ENCODE measurements around the gene CXCL3. TPM values are rescaled to one million over a fixed set of nuclear protein-coding genes. Genes with fewer than 3 reads are reported as not detected.

The CXCL3 gene
- total RNA-seq, 1 donor from 2014 or later = 2.3 TPM

DNA sequence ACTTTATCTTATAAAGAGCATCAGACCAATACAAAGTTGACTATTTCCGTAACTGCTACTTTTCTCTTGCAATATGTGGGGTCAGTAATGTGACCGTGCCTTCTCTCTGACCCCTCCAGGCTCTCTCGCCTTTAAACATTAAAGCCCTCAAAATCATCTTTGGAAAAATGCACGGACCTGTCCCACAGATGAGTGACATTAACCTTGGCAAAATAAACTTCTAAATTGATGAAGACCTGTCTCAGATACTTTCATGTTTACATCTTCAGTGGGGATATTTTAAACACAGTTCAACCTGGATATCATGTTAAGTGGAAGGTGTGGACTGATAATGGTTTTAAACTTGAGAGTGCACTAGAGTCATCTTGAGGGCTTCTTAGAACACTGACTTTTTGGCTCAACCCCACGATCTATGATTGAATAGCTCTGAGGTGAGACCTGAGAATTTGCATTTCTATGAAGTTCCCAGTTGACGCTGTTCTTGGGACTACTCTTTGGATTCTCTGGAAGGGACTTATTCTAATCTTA, 26.7 kb upstream of the CXCL3 start:
- TF ChIP-seq, protein P1, sequence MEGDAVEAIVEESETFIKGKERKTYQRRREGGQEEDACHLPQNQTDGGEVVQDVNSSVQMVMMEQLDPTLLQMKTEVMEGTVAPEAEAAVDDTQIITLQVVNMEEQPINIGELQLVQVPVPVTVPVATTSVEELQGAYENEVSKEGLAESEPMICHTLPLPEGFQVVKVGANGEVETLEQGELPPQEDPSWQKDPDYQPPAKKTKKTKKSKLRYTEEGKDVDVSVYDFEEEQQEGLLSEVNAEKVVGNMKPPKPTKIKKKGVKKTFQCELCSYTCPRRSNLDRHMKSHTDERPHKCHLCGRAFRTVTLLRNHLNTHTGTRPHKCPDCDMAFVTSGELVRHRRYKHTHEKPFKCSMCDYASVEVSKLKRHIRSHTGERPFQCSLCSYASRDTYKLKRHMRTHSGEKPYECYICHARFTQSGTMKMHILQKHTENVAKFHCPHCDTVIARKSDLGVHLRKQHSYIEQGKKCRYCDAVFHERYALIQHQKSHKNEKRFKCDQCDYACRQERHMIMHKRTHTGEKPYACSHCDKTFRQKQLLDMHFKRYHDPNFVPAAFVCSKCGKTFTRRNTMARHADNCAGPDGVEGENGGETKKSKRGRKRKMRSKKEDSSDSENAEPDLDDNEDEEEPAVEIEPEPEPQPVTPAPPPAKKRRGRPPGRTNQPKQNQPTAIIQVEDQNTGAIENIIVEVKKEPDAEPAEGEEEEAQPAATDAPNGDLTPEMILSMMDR (IDR thresholded peaks at IDR 0.05; ENCODE audit: unreplicated experiment) = no peak
- DNase-seq (ENCODE audit: low spot score in 2 of 2, unreplicated experiment in 2 of 2) = no peak
- H3K27me3 Mint-ChIP-seq (ENCODE audit: low read depth) = no peaks in the 10 kb centered on the region
- H3K36me3 Mint-ChIP-seq = no peaks in the 10 kb centered on the region
- H3K9me3 Mint-ChIP-seq = peaks cover 9% of the 10 kb centered on the region
- H3K4me3 Mint-ChIP-seq = no peak overlapping the region
- H3K4me1 Mint-ChIP-seq = no peaks in the 10 kb centered on the region
- no peak overlapping the region for H3K27ac Mint-ChIP-seq

DNA sequence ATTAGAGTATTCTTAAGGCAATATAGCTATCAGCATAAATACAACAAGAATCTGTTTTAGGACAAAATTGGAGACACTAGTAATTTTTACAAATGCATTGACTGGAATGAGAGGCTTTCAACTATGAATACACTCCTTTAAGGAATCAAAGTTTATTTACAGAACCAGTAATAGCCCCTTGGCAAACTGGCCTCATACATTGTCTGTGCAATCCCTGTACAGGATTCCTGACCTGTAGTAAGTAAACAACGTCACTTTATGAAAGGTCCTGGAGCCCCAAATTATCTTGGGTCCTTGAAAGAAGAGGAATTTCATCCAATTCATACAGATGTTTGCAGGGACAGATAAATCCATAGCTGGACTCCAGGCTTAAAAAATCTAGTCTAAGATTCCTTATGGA, 25.4 kb upstream of the CXCL3 start:
- no peak overlapping the region for H3K27ac Mint-ChIP-seq
- DNase-seq (ENCODE audit: low spot score in 2 of 2, unreplicated experiment in 2 of 2) = no peak
- H3K4me1 Mint-ChIP-seq = no peaks in the 10 kb centered on the region
- no peaks in the 10 kb centered on the region for H3K27me3 Mint-ChIP-seq (ENCODE audit: low read depth)
- H3K4me3 Mint-ChIP-seq = no peak overlapping the region
- no peaks in the 10 kb centered on the region for H3K36me3 Mint-ChIP-seq
- peaks cover 9% of the 10 kb centered on the region for H3K9me3 Mint-ChIP-seq
- TF ChIP-seq, protein P1 (IDR thresholded peaks at IDR 0.05; ENCODE audit: unreplicated experiment) = no peak

DNA sequence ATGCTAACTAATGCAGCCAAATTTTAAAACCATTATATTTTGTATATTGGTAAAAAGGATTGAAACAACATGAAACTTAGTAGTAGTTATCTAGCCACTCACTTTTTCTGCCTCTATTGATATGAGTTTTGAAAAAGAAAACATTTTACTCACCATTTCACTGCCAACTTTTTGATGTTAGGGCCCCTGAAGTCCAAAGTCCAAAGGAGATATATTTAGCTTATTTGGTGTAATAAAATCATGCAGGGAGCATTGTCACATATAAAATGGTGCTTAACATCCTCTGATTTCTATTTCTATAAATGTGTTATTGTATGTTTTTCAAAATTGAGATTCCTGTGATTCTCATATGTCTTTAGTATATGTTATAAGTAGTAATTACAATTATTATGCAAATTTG, 24.5 kb upstream of the CXCL3 start:
- no peak for DNase-seq (ENCODE audit: low spot score in 2 of 2, unreplicated experiment in 2 of 2)
- no peaks in the 10 kb centered on the region for H3K36me3 Mint-ChIP-seq
- H3K9me3 Mint-ChIP-seq = peaks cover 6% of the 10 kb centered on the region
- H3K27me3 Mint-ChIP-seq (ENCODE audit: low read depth) = no peaks in the 10 kb centered on the region
- TF ChIP-seq, protein P1 (IDR thresholded peaks at IDR 0.05; ENCODE audit: unreplicated experiment) = no peak
- H3K4me3 Mint-ChIP-seq = no peak overlapping the region
- H3K27ac Mint-ChIP-seq = no peak overlapping the region
- H3K4me1 Mint-ChIP-seq = no peaks in the 10 kb centered on the region

DNA sequence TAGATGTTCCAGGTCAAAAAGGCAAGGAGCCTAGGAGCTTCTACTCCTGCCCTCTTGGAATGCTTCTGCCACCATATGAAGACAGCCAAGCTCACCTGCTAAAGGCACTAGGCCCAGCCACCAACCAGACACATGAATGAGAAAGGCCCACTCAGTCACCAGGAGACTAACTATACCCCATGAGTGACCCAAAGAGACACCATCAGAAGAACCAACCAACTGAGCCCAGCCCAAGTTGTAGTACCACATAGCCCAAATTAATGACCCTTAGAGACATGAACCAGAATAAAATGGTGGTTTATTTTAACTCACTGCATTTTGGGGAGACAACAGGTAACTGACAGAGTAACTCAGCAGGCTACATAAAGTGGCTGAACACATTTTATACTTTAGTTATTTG, 22.9 kb upstream of the CXCL3 start:
- TF ChIP-seq, protein P1 (IDR thresholded peaks at IDR 0.05; ENCODE audit: unreplicated experiment) = no peak
- H3K9me3 Mint-ChIP-seq = peaks cover 3% of the 10 kb centered on the region
- H3K27ac Mint-ChIP-seq = no peak overlapping the region
- no peak for DNase-seq (ENCODE audit: low spot score in 2 of 2, unreplicated experiment in 2 of 2)
- H3K4me1 Mint-ChIP-seq = no peaks in the 10 kb centered on the region
- no peaks in the 10 kb centered on the region for H3K27me3 Mint-ChIP-seq (ENCODE audit: low read depth)
- no peak overlapping the region for H3K4me3 Mint-ChIP-seq
- no peaks in the 10 kb centered on the region for H3K36me3 Mint-ChIP-seq

DNA sequence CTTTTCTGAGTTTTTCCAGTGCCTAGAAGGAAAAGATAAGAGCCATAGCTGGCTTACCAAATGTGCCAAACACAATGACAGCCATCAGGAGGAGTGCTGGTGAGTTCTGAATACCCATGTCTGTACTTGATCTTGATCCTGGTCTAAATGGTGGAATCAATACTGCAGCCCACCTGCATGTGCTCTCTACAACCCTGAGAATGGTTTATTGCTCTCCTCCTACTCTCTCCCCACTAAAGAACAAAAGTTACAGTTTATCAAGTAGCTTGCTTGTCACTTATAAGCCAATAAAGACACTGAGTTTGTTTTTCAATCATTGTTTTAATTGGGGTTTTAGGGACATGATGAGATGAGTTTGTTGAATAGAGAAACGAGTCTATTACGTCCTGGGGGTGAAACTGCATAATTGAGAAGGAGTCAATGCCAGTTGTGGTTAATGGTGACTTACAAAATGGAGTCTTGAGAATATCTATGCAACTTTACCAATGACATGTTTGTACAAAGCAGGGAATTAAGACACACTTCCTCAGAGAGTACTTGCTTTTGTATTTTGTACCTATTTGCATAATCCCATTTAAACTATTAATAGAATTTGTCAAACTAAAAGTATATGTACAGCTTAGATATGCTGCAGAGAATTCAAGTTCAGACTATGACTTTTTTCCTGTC, 20.8 kb upstream of the CXCL3 start:
- H3K27me3 Mint-ChIP-seq (ENCODE audit: low read depth) = no peaks in the 10 kb centered on the region
- DNase-seq (ENCODE audit: low spot score in 2 of 2, unreplicated experiment in 2 of 2) = no peak
- no peaks in the 10 kb centered on the region for H3K4me1 Mint-ChIP-seq
- H3K27ac Mint-ChIP-seq = no peak overlapping the region
- TF ChIP-seq, protein P1 (IDR thresholded peaks at IDR 0.05; ENCODE audit: unreplicated experiment) = no peak
- H3K4me3 Mint-ChIP-seq = no peak overlapping the region
- no peaks in the 10 kb centered on the region for H3K36me3 Mint-ChIP-seq
- H3K9me3 Mint-ChIP-seq = peaks cover 3% of the 10 kb centered on the region

Measured in mesothelial cell of epicardium (in vitro differentiated cells).